ACC112 (cell line): ENCODE data around the gene BGLAP.

Experiments used
- H2AFZ ChIP-seq: fragments of 200-600 bp; sonication (generic); one replicate; pipeline ENCODE4 v1.6.0; 2017; ENCODE audit warnings: antibody characterized with exemption, low read length; ENCODE audit not compliant: unreplicated experiment
- H3K27ac ChIP-seq: fragments of 200-600 bp; sonication (generic); 2 replicates; pipeline ENCODE4 v1.5.1; 2014; ENCODE audit warnings: low read depth, mild to moderate bottlenecking, antibody characterized with exemption, low read length, moderate library complexity
- H3K27me3 ChIP-seq: fragments of 200-600 bp; sonication (generic); 2 replicates; pipeline ENCODE4 v1.6.1; 2014; ENCODE audit warnings: mild to moderate bottlenecking, antibody characterized with exemption, low read length, moderate library complexity, mixed read lengths; ENCODE audit not compliant: insufficient read depth
- H3K36me3 ChIP-seq: fragments of 200-600 bp; sonication (generic); 2 replicates; pipeline ENCODE4 v1.6.1; 2016; ENCODE audit warnings: mild to moderate bottlenecking, antibody characterized with exemption, low read length, moderate library complexity, mixed read lengths; ENCODE audit not compliant: insufficient read depth
- H3K4me1 ChIP-seq: fragments of 200-600 bp; sonication (generic); one replicate; pipeline ENCODE4 v1.6.1; 2016; ENCODE audit warnings: low read length, mixed read lengths; ENCODE audit not compliant: insufficient read depth, unreplicated experiment, control insufficient read depth
- H3K4me3 ChIP-seq: fragments of 200-600 bp; sonication (generic); 2 replicates; pipeline ENCODE4 v1.5.1; 2014; ENCODE audit warnings: mild to moderate bottlenecking, low read depth, low read length
- H3K79me2 ChIP-seq: fragments of 200-600 bp; sonication (generic); one replicate; pipeline ENCODE4 v1.6.0; 2016; ENCODE audit warnings: low read length; ENCODE audit not compliant: control insufficient read depth, unreplicated experiment, insufficient read depth

BGLAP gene

DNA sequence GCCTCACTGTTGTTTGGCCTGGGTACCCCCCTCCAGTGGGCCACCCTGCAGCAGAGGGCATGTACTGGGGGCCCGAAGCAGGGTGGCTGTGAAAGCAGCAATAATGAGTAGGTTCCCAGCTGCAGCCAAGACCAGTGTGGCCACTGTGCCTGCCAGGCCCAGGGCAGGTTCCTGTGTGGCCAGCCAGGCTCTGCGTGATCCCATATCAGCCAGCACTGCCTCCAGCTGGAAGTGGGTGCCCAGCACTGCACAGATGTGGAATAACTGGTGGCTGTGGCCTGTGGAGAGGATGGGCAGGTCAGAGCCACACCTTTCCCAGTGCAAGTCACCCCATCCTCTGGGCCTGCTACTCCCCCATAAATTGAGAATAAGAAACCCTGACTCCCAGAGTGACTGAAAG lies 2.1 kb downstream of the BGLAP start:
- no peak overlapping the region for H3K27ac ChIP-seq
- H3K27me3 ChIP-seq: peaks cover 8% of the 10 kb centered on the region; the same call in 1 of the 2 replicates
- H3K36me3 ChIP-seq: no peaks in the 10 kb centered on the region
- H3K79me2 ChIP-seq: no peaks in the 10 kb centered on the region
- H3K4me1 ChIP-seq: peaks cover 24% of the 10 kb centered on the region
- no peak overlapping the region for H3K4me3 ChIP-seq
- no peak overlapping the region for H2AFZ ChIP-seq

DNA sequence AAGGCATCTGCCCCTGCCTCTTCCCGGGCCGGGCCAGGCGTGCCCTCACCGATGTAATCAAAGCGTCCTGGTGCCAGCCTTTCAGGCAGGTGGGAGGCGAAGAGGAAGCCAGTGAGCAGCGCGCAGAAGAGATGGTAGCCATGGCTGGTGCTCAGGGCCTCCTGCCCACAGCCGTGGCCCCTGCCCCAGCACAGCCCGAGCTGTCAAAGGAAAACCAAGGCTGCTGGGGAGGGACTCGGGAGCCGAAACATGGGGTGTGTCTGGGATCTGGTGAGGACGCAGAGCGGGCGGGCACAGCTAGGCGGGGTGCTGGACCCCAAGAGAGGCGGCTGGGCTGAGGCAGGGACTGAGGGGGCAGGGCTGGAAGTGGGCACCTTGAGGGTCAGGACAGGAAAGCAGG lies 2.7 kb downstream of the BGLAP start:
- peaks cover 8% of the 10 kb centered on the region; the same call in 1 of the 2 replicates for H3K27me3 ChIP-seq
- H3K4me1 ChIP-seq: peaks cover 23% of the 10 kb centered on the region
- H3K27ac ChIP-seq: no peak overlapping the region
- no peak overlapping the region for H3K4me3 ChIP-seq
- no peak overlapping the region for H2AFZ ChIP-seq
- no peaks in the 10 kb centered on the region for H3K36me3 ChIP-seq
- H3K79me2 ChIP-seq: no peaks in the 10 kb centered on the region

- Histone ChIP-seq H3K27me3 (peaks cover 8% of the 10 kb centered on the region; the same call in 1 of the 2 replicates), H3K4me3 (no peak overlapping the region), H3K36me3 (no peaks in the 10 kb centered on the region; the same call in 1 of the 2 replicates), H3K79me2 (no peaks in the 10 kb centered on the region), H3K4me1 (peaks cover 18% of the 10 kb centered on the region), H2AFZ (no peak overlapping the region), H3K27ac (no peak overlapping the region)
These were observed 3.7 kb downstream of the BGLAP start for GRCh38 chr1:156245451-156246232.

- no peak overlapping the region for H3K27ac ChIP-seq
- no peaks in the 10 kb centered on the region; the same call in 1 of the 2 replicates for H3K36me3 ChIP-seq
- H3K79me2 ChIP-seq: no peaks in the 10 kb centered on the region
- H3K4me3 ChIP-seq: no peak overlapping the region
- H3K27me3 ChIP-seq: peaks cover 8% of the 10 kb centered on the region; the same call in 1 of the 2 replicates
- H3K4me1 ChIP-seq: peaks cover 11% of the 10 kb centered on the region
- no peak overlapping the region for H2AFZ ChIP-seq
These were observed 4.3 kb downstream of the BGLAP start for GRCh38 chr1:156246241-156246780.

- Histone ChIP-seq H3K27ac (no peak overlapping the region), H3K36me3 (no peaks in the 10 kb centered on the region; the same call in 1 of the 2 replicates), H3K27me3 (peaks cover 8% of the 10 kb centered on the region; the same call in 1 of the 2 replicates), H2AFZ (no peak overlapping the region), H3K79me2 (no peaks in the 10 kb centered on the region), H3K4me3 (no peak overlapping the region), H3K4me1 (peaks cover 5% of the 10 kb centered on the region)
These were observed 4.9 kb downstream of the BGLAP start for GRCh38 chr1:156246781-156247459.

- peaks cover 8% of the 10 kb centered on the region; the same call in 1 of the 2 replicates for H3K27me3 ChIP-seq
- H3K4me1 ChIP-seq: no peaks in the 10 kb centered on the region
- no peaks in the 10 kb centered on the region; the same call in 1 of the 2 replicates for H3K36me3 ChIP-seq
- no peak within 1 kb of the TSS for H3K4me3 ChIP-seq
- no peaks in the 10 kb centered on the region for H3K79me2 ChIP-seq
- no peak within 1 kb of the TSS for H3K27ac ChIP-seq
- H2AFZ ChIP-seq: no peak within 1 kb of the TSS
These were observed 5.7 kb downstream of the BGLAP start, which contains the start of gene PAQR6 for GRCh38 chr1:156247460-156248322. TSS of gene PAQR6 (minus strand) at chr1:156248056. CDS start at chr1:156246731, 1,325 bp downstream.

DNA sequence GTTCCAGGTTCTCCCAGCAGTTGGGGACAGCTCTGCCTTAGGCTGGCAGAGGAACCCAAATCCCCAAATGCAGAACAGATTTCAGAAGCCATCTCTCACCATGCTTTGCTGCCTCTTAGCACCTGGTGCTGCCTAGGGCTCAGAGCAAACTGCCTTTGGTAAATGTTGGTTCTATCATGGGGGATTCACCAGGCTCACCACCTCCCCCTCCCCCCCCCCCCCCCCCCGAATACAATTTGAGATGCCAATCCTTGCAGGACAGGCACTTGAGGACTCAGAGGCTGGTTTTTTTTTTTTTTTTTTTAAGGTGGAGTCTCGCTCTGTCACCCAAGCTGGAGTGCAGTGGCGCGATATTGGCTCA lies 6.3 kb downstream of the BGLAP start:
- Histone ChIP-seq H3K36me3 (no peaks in the 10 kb centered on the region; the same call in 1 of the 2 replicates), H3K79me2 (no peaks in the 10 kb centered on the region)

DNA sequence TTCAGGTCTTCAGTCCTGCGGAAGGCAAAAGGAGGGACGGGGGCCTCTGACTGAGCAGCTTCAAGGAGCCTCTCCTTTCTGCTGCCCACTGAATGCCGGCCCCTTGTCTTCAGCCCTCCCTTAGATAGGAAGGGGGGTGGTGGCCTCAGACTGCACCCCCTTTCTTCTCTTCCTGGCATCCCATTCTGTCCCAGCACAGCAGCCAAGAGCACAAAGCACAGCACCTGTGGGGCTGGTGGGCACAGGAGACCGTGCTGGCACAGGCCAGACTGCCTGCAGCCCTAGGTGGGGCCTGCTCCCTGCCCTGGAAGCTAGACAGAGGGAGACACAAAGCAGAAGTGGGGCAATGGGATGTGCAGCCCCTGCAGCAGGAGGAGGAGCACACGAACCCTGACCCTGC lies 7.6 kb downstream of the BGLAP start:
- H3K4me3 ChIP-seq: no peak overlapping the region
- H3K4me1 ChIP-seq: no peaks in the 10 kb centered on the region
- no peaks in the 10 kb centered on the region for H3K79me2 ChIP-seq
- no peak overlapping the region for H2AFZ ChIP-seq
- H3K27me3 ChIP-seq: peaks cover 8% of the 10 kb centered on the region; the same call in 1 of the 2 replicates
- H3K36me3 ChIP-seq: no peaks in the 10 kb centered on the region; the same call in 1 of the 2 replicates
- H3K27ac ChIP-seq: no peak overlapping the region

More for the DNA sequence above, 6.3 kb downstream of the BGLAP start:
- Histone ChIP-seq H3K27me3 (peaks cover 8% of the 10 kb centered on the region; the same call in 1 of the 2 replicates), H2AFZ (no peak overlapping the region), H3K4me1 (no peaks in the 10 kb centered on the region), H3K4me3 (no peak overlapping the region), H3K27ac (no peak overlapping the region)

DNA sequence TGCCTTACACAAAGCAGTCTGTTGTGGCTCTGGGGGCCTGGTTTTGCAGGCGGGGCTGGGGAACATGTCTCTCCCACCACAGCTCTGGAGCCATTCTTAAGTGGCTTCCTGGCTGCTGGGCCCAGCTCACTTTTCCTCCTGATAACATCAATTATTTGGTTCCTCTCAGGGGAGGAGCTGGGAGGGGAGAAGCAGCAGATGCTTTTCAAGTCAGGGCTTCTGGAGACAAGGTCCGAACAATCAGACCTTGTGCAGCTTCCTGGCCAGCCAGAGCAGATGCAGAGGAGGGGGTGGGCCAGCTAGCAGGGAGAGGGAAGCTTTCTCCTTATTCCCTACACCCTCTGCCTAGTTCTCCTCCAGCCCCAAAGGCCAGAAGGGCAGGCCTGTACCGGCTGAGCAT lies 9.5 kb downstream of the BGLAP start:
- no peaks in the 10 kb centered on the region for H3K27me3 ChIP-seq
- no peak overlapping the region for H3K27ac ChIP-seq
- H2AFZ ChIP-seq: no peak overlapping the region
- H3K4me1 ChIP-seq: no peaks in the 10 kb centered on the region
- no peak overlapping the region for H3K4me3 ChIP-seq
- H3K36me3 ChIP-seq: peaks cover 4% of the 10 kb centered on the region
- H3K79me2 ChIP-seq: no peaks in the 10 kb centered on the region

- Histone ChIP-seq H2AFZ (no peak overlapping the region), H3K27ac (no peak overlapping the region), H3K4me3 (no peak overlapping the region), H3K4me1 (no peaks in the 10 kb centered on the region), H3K36me3 (peaks cover 9% of the 10 kb centered on the region), H3K27me3 (no peaks in the 10 kb centered on the region), H3K79me2 (no peaks in the 10 kb centered on the region)
These were observed 11.7 kb downstream of the BGLAP start for GRCh38 chr1:156253634-156254033.
